GM18858 (cell line): Measurements from ENCODE around the gene DHX30.
"Not testable (repeated sequence)": the region's sequence is repeated elsewhere in the genome, so short reads cannot be mapped to it uniquely, and the experiment has no call there.

ENCODE experiments used
- ATAC-seq: cut with Tn5 transposase; IDR thresholded peaks from one replicate; pipeline ENCODE4 v1.9.1; 2021; ENCODE audit not compliant: unreplicated experiment

DHX30 gene

GRCh38 chr3:47882338-47882737 lies 79.4 kb downstream of the DHX30 start:
- ATAC-seq = no peak

GRCh38 chr3:47884603-47885002 lies 81.7 kb downstream of the DHX30 start:
- no peak for ATAC-seq

DNA sequence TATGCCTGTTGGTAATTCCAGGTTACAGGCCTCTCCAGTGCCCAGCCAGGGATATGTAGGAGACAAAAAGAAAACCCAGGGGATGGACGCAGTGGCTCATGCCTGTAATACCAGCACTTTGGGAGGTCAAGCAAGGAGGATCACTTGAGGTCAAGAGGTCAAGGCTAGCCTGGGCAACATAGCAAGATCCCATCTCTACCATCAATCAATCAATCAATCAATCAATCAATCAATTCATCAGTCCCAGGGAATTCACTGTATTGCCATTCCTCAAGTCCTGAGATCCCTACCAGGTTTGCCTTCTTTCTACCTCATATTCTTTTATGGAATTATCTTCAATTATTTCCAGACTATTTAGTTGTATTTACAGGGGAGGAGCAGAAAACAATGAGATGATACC lies 82.2 kb downstream of the DHX30 start:
- no peak for ATAC-seq

GRCh38 chr3:47887991-47888390 lies 85.1 kb downstream of the DHX30 start:
- not testable (repeated sequence) for ATAC-seq

DNA sequence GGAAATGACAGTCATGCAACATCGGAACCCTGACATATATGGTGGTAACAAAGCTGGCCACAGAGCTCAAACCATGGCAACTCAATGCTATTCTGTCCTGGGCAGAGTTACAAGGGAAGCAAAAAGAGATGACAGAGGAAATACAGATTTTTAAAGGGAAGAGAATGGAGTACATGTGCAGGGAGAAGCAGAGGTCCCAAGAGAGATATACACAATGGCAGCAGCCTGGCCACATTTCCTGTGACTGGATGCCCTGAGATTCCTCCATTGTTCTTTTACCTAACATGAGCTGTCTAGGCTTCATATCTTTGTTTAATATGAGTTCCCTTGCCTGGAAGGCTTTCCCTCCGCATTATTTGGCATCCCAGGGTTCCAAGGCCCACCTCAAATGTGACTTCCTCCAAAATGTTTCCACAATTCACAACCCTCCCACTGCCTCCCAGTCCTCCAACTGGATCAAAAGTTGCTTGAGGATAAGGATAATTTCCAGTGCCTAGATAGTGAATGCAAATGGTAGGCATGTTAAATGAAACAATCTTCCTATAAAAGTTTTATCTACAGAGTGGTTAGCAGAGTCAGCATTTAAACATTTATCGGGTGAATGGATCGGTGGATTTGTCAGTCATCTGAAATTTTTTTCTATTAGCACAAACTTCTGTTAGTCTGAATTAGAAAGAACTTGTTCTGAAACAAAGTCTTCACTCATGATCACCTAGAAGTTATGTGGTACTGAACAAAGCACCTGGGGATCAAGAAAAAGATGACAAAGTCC lies 86.2 kb downstream of the DHX30 start:
- ATAC-seq = no peak

DNA sequence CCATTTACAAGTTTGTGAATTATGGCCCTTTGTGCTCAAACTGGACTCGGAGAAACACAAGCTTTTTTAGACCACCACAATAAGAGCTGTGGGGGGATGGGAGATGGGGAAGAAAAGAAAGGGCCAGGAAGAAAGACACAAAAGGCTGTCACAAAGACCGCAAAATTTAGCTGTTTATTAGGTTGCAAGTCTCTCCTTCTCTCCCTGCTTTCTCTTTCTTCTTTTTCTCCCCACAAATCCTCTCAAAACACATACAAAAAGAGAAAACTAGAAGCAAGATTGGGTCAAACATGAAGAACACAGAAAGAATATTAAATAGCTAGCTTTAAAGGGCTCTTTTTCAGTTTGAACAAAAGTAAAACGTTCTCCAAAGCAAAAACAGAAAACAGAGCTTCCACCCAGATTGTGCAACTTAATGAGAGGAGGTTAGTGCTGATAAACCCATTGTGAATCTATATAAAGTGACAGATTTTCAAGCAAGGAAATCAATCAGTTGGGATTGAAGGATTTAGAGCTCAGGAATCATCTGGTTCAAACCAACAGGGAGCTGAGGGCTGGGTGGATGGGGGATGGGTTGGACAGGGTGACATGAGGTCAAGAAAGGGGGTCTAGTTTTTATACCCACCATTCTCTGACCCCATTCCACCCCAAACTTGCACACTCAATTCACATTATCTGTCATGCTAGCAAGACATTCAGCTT lies 87.3 kb downstream of the DHX30 start:
- ATAC-seq = no peak

DNA sequence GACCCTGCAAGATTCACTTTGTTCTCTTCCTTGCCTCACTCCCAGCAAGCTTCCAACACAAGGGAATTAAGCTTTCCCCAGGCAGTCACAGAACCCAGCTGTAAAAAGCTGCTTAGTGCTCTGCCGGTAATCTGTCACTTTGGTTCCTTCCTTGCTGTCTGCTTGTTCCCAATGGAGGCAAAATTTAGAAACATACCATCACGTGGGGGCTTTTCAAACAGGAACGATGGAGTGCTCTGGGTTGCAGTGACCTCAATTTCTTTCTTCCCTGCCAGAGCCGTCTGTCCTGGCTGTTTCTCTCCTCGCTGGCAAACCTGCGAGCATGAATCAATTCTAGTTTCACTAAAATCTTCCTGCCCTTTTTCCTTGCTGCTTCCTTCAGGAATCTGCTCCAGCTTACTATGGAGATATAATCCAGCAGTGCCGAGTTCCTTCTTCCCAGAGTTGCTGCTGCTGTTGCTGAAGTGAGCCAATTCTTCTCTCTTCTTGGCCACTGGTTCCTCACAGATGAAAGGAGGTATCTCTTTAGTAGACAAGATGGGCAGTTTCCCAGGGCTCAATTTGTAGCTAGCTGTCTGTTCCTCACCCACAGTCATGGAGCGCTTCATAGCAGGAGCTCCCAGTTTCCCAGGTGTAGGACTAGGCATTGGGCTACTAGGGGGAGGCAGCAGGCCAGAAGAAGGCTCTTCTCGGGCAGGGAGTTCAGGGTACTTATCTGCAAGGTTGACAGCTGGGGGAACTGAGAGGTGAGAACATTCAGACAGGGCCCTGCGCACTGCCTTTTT lies 88.1 kb downstream of the DHX30 start:
- no peak for ATAC-seq

GRCh38 chr3:47891613-47892005 lies 88.7 kb downstream of the DHX30 start:
- no peak for ATAC-seq

GRCh38 chr3:47892286-47893040 lies 89.5 kb downstream of the DHX30 start:
- no peak for ATAC-seq

DNA sequence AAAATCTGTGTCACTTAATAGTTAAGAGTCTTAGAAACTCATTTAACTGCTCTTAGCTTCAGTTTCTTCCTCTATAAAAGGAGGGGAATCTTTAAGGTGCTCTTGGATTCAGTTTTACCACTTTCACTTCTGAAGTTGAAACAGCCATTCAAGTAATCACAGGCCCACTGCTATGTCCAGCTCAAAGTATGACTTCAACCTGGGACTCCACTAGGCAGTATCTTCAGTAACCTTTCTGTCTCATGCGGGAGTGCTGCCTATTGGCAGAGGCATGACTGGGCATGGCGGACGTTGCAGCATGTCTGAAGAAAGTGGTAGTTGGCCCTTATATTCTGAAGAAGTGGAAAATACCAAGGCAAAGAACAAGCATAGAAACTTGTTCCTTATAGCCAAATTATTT lies 92.3 kb downstream of the DHX30 start:
- no peak for ATAC-seq

GRCh38 chr3:47896736-47897135 lies 93.8 kb downstream of the DHX30 start:
- ATAC-seq = no peak

- no peak for ATAC-seq
Observed at GRCh38 chr3:47897954-47898353, 95.0 kb downstream of the DHX30 start.

DNA sequence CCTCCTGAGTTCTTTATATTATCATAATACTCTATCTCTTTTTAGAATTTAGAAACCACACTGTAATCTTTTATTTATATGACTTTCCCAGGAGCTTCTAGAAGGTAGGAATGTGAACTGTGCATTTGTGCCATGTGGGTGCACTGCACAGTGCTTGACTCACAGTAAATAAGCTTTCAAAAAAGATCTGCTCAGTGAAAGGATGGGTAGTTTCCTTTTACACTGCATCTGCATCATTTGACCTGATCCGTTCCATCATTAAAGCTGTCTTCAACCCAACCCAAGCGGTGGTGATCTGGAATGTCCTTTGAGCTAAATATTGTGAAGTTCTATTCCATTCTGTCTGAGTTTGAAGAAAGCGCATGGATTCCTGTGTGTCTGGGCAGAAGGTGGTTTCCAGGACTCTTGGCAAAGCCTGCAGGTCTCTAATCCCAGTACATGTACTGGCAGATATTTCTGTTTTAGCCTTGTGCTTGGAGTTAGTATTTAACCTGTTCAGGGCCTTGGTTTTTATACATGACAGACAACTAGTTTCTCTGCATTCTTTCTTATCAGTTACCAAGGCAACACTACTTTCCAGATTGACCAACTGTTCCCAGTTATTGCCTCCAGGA lies 96.7 kb downstream of the DHX30 start:
- no peak for ATAC-seq
